ENCODE results near the gene KLHDC8A. TPM values are rescaled to one million over a fixed set of nuclear protein-coding genes. Genes with fewer than 3 reads are reported as not detected.
A peak's percentile ranks its signal among the peaks of the same experiment; 100 is the strongest.

KLHDC8A gene
- total RNA-seq, 1 donor from 2014 or later, result 1.5 TPM

DNA sequence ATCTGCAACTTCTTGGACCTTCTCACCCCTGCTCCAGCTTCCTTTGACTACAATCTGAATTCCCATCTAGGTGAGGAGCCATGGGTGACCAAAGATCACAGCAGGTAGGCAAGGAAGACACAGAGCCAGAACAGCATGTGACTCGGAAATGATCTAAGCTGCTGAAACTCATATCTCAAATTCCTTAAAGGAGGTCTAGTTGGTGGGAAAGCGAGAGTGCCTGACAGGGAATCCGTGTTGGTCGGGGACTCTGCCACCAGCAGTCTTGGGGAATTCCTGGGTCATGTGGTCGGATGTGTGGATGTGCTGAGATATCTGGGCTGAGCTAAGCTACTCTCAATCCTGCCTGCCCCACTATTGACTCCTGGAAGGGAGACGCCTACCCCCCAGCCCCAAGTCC, 31.9 kb downstream of the KLHDC8A start:
- Mint-ChIP-seq H3K9me3 (ENCODE audit: unreplicated experiment) (no peaks in the 10 kb centered on the region), H3K36me3 (ENCODE audit: low read depth, unreplicated experiment) (peaks cover under 1% of the 10 kb centered on the region), H3K4me1 (ENCODE audit: unreplicated experiment) (peaks cover 17% of the 10 kb centered on the region), H3K4me3 (ENCODE audit: unreplicated experiment) (no peak overlapping the region), H3K27ac (ENCODE audit: unreplicated experiment) (no peak overlapping the region), H3K27me3 (ENCODE audit: unreplicated experiment) (no peaks in the 10 kb centered on the region)
- no peak for DNase-seq (ENCODE audit: low spot score)
- TF ChIP-seq, protein P1, sequence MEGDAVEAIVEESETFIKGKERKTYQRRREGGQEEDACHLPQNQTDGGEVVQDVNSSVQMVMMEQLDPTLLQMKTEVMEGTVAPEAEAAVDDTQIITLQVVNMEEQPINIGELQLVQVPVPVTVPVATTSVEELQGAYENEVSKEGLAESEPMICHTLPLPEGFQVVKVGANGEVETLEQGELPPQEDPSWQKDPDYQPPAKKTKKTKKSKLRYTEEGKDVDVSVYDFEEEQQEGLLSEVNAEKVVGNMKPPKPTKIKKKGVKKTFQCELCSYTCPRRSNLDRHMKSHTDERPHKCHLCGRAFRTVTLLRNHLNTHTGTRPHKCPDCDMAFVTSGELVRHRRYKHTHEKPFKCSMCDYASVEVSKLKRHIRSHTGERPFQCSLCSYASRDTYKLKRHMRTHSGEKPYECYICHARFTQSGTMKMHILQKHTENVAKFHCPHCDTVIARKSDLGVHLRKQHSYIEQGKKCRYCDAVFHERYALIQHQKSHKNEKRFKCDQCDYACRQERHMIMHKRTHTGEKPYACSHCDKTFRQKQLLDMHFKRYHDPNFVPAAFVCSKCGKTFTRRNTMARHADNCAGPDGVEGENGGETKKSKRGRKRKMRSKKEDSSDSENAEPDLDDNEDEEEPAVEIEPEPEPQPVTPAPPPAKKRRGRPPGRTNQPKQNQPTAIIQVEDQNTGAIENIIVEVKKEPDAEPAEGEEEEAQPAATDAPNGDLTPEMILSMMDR (IDR thresholded peaks at IDR 0.05; ENCODE audit: unreplicated experiment), result no peak

DNA sequence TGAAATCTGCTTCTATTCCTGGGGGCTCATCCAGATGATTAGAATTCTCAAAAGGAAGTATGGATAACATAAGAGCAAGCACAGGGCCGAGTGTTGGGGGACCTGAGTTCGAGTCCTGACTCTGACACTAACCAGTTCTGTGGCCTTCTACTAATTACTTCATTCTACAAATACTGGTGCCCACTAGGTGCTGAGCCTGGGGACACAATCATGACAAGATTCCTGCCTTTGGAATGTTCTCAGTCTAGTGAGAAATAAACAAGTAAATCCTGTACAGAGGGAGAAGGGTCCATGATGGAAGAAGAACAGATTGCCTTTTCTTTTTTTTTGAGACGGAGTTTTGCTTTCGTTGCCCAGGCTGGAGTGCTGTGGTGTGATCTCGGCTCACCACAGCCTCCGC, 32.9 kb downstream of the KLHDC8A start:
- no peak for DNase-seq (ENCODE audit: low spot score)
- peaks cover 3% of the 10 kb centered on the region for H3K36me3 Mint-ChIP-seq (ENCODE audit: low read depth, unreplicated experiment)
- peaks cover 25% of the 10 kb centered on the region for H3K4me1 Mint-ChIP-seq (ENCODE audit: unreplicated experiment)
- H3K9me3 Mint-ChIP-seq (ENCODE audit: unreplicated experiment), result no peaks in the 10 kb centered on the region
- TF ChIP-seq, protein P1 (IDR thresholded peaks at IDR 0.05; ENCODE audit: unreplicated experiment), result no peak
- no peaks in the 10 kb centered on the region for H3K27me3 Mint-ChIP-seq (ENCODE audit: unreplicated experiment)
- H3K27ac Mint-ChIP-seq (ENCODE audit: unreplicated experiment), result no peak overlapping the region
- no peak overlapping the region for H3K4me3 Mint-ChIP-seq (ENCODE audit: unreplicated experiment)

DNA sequence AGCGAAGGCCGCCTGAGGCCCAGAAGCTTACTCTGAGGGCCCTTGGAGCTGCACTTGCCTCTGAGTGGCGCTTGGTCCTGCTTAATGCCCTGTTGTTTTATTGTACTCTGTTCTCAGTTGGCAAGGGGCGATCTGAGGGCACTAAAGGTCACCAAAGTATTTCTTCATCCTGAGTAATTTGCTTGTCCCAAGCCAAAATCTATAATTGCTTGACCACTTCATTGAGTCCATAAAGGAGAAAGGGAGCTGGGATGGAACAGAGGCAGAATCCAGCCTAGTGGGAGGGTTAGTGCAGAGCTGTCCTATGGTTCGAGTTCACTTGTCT, 34.8 kb downstream of the KLHDC8A start:
- no peak for DNase-seq (ENCODE audit: low spot score)
- TF ChIP-seq, protein P1 (IDR thresholded peaks at IDR 0.05; ENCODE audit: unreplicated experiment), result no peak
- Mint-ChIP-seq H3K27ac (ENCODE audit: unreplicated experiment) (no peak overlapping the region), H3K4me3 (ENCODE audit: unreplicated experiment) (peak overlapping the region; percentile 74), H3K27me3 (ENCODE audit: unreplicated experiment) (no peaks in the 10 kb centered on the region), H3K36me3 (ENCODE audit: low read depth, unreplicated experiment) (peaks cover 3% of the 10 kb centered on the region), H3K4me1 (ENCODE audit: unreplicated experiment) (peaks cover 32% of the 10 kb centered on the region), H3K9me3 (ENCODE audit: unreplicated experiment) (no peaks in the 10 kb centered on the region)

DNA sequence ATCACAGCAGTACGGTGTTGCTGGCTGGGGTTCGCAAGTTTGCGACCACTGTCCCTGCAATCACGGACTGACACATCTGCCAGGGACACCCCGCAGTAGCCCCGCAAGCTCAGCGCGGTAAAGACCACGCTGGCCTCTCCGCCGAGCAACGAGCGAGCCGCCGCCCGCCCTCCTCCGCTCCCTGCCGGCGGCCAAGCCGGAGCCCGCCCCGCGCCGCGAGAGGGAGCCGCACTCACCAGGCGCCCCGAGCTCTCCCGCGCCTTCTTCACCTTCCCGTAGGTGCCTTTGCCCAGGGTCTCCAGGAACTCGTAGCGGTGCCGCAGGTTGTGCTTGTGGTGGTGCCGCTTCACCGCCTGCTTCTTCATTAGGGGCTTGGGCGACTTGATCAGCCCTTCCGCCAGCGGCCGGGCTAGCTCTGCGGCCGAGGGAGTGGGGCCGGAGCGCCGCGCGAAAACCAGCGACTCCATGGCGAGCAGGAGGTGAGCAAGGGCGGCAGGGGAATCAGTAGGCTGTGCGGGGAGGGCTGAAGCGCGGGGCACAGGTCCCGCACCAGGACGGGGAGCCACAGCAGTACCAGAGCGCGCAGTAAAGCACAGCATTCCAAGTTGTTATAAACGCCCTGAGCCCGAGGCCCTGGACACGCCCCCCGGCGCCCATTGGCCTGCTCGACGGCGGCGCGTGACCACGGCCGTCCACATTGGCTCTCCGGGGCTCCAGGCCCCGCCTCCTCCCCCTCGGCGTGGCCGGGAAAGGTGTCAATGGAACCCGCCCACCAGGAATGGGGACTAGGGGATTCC, 35.4 kb downstream of the KLHDC8A start, which contains the start of gene NUAK2:
TSS of gene NUAK2 (minus strand) at position 584 of the 797 bp plus-strand sequence. CDS start at position 467, 117 bp downstream.
- Mint-ChIP-seq H3K4me3 (ENCODE audit: unreplicated experiment) (peak within 1 kb of the TSS; percentile 96), H3K27me3 (ENCODE audit: unreplicated experiment) (no peaks in the 10 kb centered on the region), H3K9me3 (ENCODE audit: unreplicated experiment) (no peaks in the 10 kb centered on the region), H3K27ac (ENCODE audit: unreplicated experiment) (peak within 1 kb of the TSS; percentile 8), H3K4me1 (ENCODE audit: unreplicated experiment) (peaks cover 34% of the 10 kb centered on the region), H3K36me3 (ENCODE audit: low read depth, unreplicated experiment) (peaks cover 3% of the 10 kb centered on the region)
- peak; percentile 91 for DNase-seq (ENCODE audit: low spot score)
- TF ChIP-seq, protein P1 (IDR thresholded peaks at IDR 0.05; ENCODE audit: unreplicated experiment), result no peak

All from endothelial cell (in vitro differentiated cells).